ENCODE data around the gene KMT2E. TPM values are rescaled to one million over a fixed set of nuclear protein-coding genes. Genes with fewer than 3 reads are reported as not detected.

KMT2E gene
- total RNA-seq, 1 experiment from 2014 or later, result 52.3 TPM

DNA sequence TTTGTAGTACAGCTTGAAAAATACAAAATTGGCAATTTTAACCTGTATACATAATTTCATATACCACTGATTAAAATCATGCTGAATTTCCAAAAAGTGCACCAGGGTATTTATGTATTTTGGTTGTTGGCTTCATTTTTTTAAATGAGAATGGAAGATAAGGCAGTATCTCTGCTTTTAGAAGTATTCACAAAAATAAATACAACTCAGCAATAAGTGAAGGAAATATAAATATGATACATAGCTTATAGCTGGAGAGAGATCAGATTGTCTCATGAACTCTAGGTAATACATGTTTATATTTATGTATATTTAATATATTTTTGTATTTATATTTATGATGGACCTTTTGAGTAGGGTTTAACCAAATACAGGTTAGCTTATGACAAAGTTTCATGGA is 81.0 kb downstream of the KMT2E start:
- no peak overlapping the region for H3K4me3 Mint-ChIP-seq
- ChIA-PET POLR2A (no interaction called here), CTCF (no interaction called here)
- H3K9me3 Mint-ChIP-seq, result no peaks in the 10 kb centered on the region
- no peak for DNase-seq (ENCODE audit: low spot score)
- no peak for ATAC-seq
- no peaks in the 10 kb centered on the region for H3K27me3 Mint-ChIP-seq (ENCODE audit: low read depth)
- H3K4me1 Mint-ChIP-seq, result no peaks in the 10 kb centered on the region
- no peak overlapping the region for H3K27ac Mint-ChIP-seq
- peaks cover 32% of the 10 kb centered on the region for H3K36me3 Mint-ChIP-seq
- TF ChIP-seq RORB (CRISPR knock-in tag; IDR thresholded peaks at IDR 0.05), result no peak
- TF ChIP-seq SMAD4 (CRISPR knock-in tag; IDR thresholded peaks at IDR 0.05), result no peak

DNA sequence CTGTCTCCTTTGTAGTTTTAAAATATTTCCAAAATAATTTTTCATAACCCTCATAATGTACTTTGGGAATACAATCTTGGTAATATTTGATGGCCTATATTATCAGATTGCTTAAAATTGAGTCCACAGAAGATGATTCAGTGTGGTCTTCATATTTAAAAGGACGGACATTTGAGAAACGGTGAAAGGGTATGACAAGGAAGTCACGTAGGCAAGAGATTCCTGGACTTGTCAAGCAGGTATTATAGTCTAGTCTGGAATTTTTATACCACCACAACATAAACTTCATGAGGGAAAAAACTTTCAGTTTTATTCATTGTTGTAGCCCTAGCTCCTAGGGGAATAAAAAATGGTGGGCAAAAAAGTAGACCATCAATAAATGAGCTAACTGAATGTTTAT is 82.3 kb downstream of the KMT2E start:
- Mint-ChIP-seq H3K9me3 (no peaks in the 10 kb centered on the region), H3K4me1 (no peaks in the 10 kb centered on the region), H3K4me3 (no peak overlapping the region), H3K36me3 (peaks cover 37% of the 10 kb centered on the region), H3K27me3 (ENCODE audit: low read depth) (no peaks in the 10 kb centered on the region), H3K27ac (0 out of 2 replicates have a peak overlapping the region, but pooled peaks have one; percentile 30)
- CTCF ChIA-PET, result no interaction called here
- ATAC-seq (no peak), DNase-seq (ENCODE audit: low spot score) (no peak)
- POLR2A ChIA-PET, result no interaction called here
- TF ChIP-seq MYBL2 (CRISPR knock-in tag; IDR thresholded peaks at IDR 0.05), result no peak
- TF ChIP-seq TCF7 (CRISPR knock-in tag; IDR thresholded peaks at IDR 0.05; ENCODE audit: low read depth), result no peak
- TF ChIP-seq, protein P1, sequence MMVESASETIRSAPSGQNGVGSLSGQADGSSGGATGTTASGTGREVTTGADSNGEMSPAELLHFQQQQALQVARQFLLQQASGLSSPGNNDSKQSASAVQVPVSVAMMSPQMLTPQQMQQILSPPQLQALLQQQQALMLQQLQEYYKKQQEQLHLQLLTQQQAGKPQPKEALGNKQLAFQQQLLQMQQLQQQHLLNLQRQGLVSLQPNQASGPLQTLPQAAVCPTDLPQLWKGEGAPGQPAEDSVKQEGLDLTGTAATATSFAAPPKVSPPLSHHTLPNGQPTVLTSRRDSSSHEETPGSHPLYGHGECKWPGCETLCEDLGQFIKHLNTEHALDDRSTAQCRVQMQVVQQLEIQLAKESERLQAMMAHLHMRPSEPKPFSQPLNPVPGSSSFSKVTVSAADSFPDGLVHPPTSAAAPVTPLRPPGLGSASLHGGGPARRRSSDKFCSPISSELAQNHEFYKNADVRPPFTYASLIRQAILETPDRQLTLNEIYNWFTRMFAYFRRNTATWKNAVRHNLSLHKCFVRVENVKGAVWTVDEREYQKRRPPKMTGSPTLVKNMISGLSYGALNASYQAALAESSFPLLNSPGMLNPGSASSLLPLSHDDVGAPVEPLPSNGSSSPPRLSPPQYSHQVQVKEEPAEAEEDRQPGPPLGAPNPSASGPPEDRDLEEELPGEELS (CRISPR knock-in tag; IDR thresholded peaks at IDR 0.05), result no peak
- no peak for TF ChIP-seq NR2C2 (CRISPR knock-in tag; IDR thresholded peaks at IDR 0.05)
- TF ChIP-seq, protein P2, sequence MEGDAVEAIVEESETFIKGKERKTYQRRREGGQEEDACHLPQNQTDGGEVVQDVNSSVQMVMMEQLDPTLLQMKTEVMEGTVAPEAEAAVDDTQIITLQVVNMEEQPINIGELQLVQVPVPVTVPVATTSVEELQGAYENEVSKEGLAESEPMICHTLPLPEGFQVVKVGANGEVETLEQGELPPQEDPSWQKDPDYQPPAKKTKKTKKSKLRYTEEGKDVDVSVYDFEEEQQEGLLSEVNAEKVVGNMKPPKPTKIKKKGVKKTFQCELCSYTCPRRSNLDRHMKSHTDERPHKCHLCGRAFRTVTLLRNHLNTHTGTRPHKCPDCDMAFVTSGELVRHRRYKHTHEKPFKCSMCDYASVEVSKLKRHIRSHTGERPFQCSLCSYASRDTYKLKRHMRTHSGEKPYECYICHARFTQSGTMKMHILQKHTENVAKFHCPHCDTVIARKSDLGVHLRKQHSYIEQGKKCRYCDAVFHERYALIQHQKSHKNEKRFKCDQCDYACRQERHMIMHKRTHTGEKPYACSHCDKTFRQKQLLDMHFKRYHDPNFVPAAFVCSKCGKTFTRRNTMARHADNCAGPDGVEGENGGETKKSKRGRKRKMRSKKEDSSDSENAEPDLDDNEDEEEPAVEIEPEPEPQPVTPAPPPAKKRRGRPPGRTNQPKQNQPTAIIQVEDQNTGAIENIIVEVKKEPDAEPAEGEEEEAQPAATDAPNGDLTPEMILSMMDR (IDR thresholded peaks at IDR 0.05), result no peak
- TF ChIP-seq, protein P3, sequence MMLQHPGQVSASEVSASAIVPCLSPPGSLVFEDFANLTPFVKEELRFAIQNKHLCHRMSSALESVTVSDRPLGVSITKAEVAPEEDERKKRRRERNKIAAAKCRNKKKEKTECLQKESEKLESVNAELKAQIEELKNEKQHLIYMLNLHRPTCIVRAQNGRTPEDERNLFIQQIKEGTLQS (CRISPR knock-in tag; conservative IDR thresholded peaks at IDR 0.05), result no peak
- no peak for TF ChIP-seq NFE2L1 (CRISPR knock-in tag; IDR thresholded peaks at IDR 0.05)
- TF ChIP-seq CREM (CRISPR knock-in tag; IDR thresholded peaks at IDR 0.05), result no peak
- TF ChIP-seq JUN (CRISPR knock-in tag; IDR thresholded peaks at IDR 0.05), result no peak
- TF ChIP-seq SMAD3 (CRISPR knock-in tag; IDR thresholded peaks at IDR 0.05; ENCODE audit: borderline replicate concordance), result no peak
- TF ChIP-seq, protein P4, sequence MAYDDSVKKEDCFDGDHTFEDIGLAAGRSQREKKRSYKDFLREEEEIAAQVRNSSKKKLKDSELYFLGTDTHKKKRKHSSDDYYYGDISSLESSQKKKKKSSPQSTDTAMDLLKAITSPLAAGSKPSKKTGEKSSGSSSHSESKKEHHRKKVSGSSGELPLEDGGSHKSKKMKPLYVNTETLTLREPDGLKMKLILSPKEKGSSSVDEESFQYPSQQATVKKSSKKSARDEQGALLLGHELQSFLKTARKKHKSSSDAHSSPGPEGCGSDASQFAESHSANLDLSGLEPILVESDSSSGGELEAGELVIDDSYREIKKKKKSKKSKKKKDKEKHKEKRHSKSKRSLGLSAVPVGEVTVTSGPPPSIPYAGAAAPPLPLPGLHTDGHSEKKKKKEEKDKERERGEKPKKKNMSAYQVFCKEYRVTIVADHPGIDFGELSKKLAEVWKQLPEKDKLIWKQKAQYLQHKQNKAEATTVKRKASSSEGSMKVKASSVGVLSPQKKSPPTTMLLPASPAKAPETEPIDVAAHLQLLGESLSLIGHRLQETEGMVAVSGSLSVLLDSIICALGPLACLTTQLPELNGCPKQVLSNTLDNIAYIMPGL (CRISPR knock-in tag; IDR thresholded peaks at IDR 0.05), result no peak
- TF ChIP-seq, protein P5, sequence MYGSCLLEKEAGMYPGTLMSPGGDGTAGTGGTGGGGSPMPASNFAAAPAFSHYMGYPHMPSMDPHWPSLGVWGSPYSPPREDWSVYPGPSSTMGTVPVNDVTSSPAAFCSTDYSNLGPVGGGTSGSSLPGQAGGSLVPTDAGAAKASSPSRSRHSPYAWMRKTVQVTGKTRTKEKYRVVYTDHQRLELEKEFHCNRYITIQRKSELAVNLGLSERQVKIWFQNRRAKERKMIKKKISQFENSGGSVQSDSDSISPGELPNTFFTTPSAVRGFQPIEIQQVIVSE (CRISPR knock-in tag; IDR thresholded peaks at IDR 0.05; ENCODE audit: borderline replicate concordance), result no peak

DNA sequence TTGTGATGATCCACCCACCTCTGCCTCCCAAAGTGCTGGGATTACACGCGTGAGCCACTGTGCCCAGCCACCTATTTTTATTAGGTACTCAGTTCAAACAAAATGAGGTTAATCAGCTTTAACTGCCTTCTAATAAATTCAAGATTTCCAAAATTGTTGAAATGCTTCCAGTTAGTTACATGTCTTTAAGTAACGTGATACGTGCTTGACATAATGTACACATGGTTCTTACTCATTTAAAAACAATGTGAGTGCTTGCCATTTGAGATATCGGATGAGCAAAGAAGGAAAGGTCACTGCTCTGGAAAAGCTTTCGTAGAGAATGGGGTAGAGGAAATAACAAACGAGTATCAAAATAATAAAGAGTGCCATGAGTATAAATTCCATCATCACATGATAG is 83.6 kb downstream of the KMT2E start:
- ATAC-seq (no peak), DNase-seq (ENCODE audit: low spot score) (no peak)
- Mint-ChIP-seq H3K27ac (0 out of 2 replicates have a peak overlapping the region, but pooled peaks have one; percentile 14), H3K9me3 (no peaks in the 10 kb centered on the region), H3K4me3 (no peak overlapping the region), H3K27me3 (ENCODE audit: low read depth) (no peaks in the 10 kb centered on the region), H3K36me3 (peaks cover 36% of the 10 kb centered on the region), H3K4me1 (no peaks in the 10 kb centered on the region)
- TF ChIP-seq CBFB (CRISPR knock-in tag; IDR thresholded peaks at IDR 0.05; ENCODE audit: low read depth) (no peak), NR1H2 (CRISPR knock-in tag; IDR thresholded peaks at IDR 0.05) (no peak), GTF2I (CRISPR knock-in tag; conservative IDR thresholded peaks at IDR 0.05) (no peak)
- TF ChIP-seq, protein P6, sequence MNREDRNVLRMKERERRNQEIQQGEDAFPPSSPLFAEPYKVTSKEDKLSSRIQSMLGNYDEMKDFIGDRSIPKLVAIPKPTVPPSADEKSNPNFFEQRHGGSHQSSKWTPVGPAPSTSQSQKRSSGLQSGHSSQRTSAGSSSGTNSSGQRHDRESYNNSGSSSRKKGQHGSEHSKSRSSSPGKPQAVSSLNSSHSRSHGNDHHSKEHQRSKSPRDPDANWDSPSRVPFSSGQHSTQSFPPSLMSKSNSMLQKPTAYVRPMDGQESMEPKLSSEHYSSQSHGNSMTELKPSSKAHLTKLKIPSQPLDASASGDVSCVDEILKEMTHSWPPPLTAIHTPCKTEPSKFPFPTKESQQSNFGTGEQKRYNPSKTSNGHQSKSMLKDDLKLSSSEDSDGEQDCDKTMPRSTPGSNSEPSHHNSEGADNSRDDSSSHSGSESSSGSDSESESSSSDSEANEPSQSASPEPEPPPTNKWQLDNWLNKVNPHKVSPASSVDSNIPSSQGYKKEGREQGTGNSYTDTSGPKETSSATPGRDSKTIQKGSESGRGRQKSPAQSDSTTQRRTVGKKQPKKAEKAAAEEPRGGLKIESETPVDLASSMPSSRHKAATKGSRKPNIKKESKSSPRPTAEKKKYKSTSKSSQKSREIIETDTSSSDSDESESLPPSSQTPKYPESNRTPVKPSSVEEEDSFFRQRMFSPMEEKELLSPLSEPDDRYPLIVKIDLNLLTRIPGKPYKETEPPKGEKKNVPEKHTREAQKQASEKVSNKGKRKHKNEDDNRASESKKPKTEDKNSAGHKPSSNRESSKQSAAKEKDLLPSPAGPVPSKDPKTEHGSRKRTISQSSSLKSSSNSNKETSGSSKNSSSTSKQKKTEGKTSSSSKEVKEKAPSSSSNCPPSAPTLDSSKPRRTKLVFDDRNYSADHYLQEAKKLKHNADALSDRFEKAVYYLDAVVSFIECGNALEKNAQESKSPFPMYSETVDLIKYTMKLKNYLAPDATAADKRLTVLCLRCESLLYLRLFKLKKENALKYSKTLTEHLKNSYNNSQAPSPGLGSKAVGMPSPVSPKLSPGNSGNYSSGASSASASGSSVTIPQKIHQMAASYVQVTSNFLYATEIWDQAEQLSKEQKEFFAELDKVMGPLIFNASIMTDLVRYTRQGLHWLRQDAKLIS (CRISPR knock-in tag; IDR thresholded peaks at IDR 0.05; ENCODE audit: borderline replicate concordance), result no peak
- ChIA-PET POLR2A (no interaction called here), CTCF (interaction anchor here (0.6 kb wide), 1 partner anchor 179 kb away, joined by 4 read pairs; no protein-coding TSS in a partner anchor)
